Lower lobe of right lung (tissue), 2 donors: ENCODE results near the gene C20orf144. TPM values are rescaled to one million over a fixed set of nuclear protein-coding genes. Genes with fewer than 3 reads are reported as not detected.
A peak's percentile ranks its signal among the peaks of the same experiment; 100 is the strongest.

ENCODE experiments used
- ATAC-seq, 2 donors: fragments of 200-7000 bp; cut with Tn5 transposase; one replicate each; pipeline ENCODE4 v1.9.1; 2020 to 2022; ENCODE audit warnings: mild to moderate bottlenecking in 2 of 2, moderate library complexity in 2 of 2
- DNase-seq: peaks from one replicate; pipeline ENCODE4 v3.0.0-alpha.2; 2020
- H3K27ac ChIP-seq: fragments of 200-600 bp; one replicate; pipeline ENCODE4 v1.8.0; 2022
- H3K27me3 ChIP-seq: fragments of 200-600 bp; one replicate; pipeline ENCODE4 v1.8.0; 2022; ENCODE audit warnings: low read depth
- H3K36me3 ChIP-seq: fragments of 200-600 bp; one replicate; pipeline ENCODE4 v1.8.0; 2022; ENCODE audit warnings: mild to moderate bottlenecking
- H3K4me1 ChIP-seq: fragments of 200-600 bp; one replicate; pipeline ENCODE4 v1.8.0; 2022
- H3K4me3 ChIP-seq: fragments of 200-600 bp; one replicate; pipeline ENCODE4 v1.8.0; 2022; ENCODE audit warnings: mild to moderate bottlenecking
- H3K9me3 ChIP-seq: fragments of 200-600 bp; one replicate; pipeline ENCODE4 v1.8.0; 2022
- CTCF ChIP-seq: fragments of 200-600 bp; IDR thresholded peaks from one replicate; pipeline ENCODE4 v1.8.0; 2022; ENCODE audit warnings: antibody characterized with exemption, mild to moderate bottlenecking
- intact Hi-C: fragments of 100-400 bp; cut with DNase I; formaldehyde crosslinking; loops from one replicate; pipeline ENCODE4 v1.11.0; 2022
- total RNA-seq: library from RNA; stranded (reverse); fragmentation: NEBNext Ultra II Directional; extraction: Animal tissue kit (Norgen Biotek cat#: 25700); gene quantifications from one replicate; pipeline ENCODE4 v1.2.1, GENCODE V29; 2021
- donor health status: DM: no; HTN: yes; CAD: no; lungs with severe emphysema.

C20orf144 gene
- total RNA-seq, 1 donor from 2014 or later, result not detected

DNA sequence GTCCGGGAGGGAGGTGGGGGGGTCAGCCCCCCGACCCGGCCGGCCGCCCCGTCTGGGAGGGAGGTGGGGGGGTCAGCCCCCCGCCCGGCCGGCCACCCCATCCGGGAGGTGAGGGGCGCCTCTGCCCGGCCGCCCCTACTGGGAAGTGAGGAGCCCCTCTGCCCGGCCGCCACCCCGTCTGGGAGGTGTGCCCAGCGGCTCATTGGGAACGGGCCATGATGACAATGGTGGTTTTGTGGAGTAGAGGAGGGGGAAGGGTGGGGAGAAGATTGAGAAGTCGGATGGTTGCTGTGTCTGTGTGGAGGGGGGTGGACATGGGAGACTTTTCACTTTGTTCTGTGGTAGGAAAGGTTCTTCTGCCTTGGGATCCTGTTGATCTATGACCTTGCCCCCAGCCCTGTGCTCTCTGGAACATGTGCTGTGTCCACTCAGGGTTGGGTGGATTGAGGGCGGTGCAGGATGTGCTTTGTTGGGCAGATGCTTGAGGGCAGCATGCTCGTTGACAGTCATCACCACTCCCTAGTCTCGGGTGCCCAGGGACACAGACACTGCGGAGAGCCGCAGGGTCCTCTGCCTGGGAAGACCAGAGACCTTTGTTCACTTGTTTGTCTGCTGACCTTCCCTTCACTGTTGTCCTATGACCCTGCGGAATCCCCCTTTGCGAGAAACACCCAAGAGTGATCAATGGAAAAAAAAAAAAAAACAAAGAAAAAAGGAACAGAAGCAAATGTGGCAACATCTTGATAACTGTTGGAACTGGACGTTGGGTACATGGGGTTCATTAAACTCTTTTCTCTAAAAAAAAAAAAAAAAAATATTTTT, 39.7 kb downstream of the C20orf144 start:
- Histone ChIP-seq H3K36me3 (peaks cover 14% of the 10 kb centered on the region), H3K27ac (no peak overlapping the region), H3K27me3 (no peaks in the 10 kb centered on the region), H3K4me1 (no peaks in the 10 kb centered on the region), H3K9me3 (no peaks in the 10 kb centered on the region), H3K4me3 (no peak overlapping the region)
- DNase-seq (no peak), ATAC-seq (no peak)
- intact Hi-C loops, result no loop called here
- no peak for TF ChIP-seq CTCF

GRCh38 chr20:33702861-33703260, 40.7 kb downstream of the C20orf144 start:
- no peak for TF ChIP-seq CTCF
- Histone ChIP-seq H3K4me3 (no peak overlapping the region), H3K36me3 (peaks cover 24% of the 10 kb centered on the region), H3K9me3 (no peaks in the 10 kb centered on the region), H3K4me1 (no peaks in the 10 kb centered on the region), H3K27me3 (no peaks in the 10 kb centered on the region), H3K27ac (no peak overlapping the region)
- DNase-seq, result no peak
- peak; percentile 30 to 41 for ATAC-seq
- intact Hi-C loops, result no loop called here

GRCh38 chr20:33703498-33704137, 41.5 kb downstream of the C20orf144 start:
- no peak for TF ChIP-seq CTCF
- ATAC-seq, result peak in 1 of 2 donors; percentile 30
- H3K36me3 ChIP-seq, result peaks cover 28% of the 10 kb centered on the region
- H3K27me3 ChIP-seq, result no peaks in the 10 kb centered on the region
- H3K4me1 ChIP-seq, result no peaks in the 10 kb centered on the region
- H3K9me3 ChIP-seq, result no peaks in the 10 kb centered on the region
- intact Hi-C loops, result no loop called here
- no peak overlapping the region for H3K27ac ChIP-seq
- DNase-seq, result no peak
- H3K4me3 ChIP-seq, result no peak overlapping the region

DNA sequence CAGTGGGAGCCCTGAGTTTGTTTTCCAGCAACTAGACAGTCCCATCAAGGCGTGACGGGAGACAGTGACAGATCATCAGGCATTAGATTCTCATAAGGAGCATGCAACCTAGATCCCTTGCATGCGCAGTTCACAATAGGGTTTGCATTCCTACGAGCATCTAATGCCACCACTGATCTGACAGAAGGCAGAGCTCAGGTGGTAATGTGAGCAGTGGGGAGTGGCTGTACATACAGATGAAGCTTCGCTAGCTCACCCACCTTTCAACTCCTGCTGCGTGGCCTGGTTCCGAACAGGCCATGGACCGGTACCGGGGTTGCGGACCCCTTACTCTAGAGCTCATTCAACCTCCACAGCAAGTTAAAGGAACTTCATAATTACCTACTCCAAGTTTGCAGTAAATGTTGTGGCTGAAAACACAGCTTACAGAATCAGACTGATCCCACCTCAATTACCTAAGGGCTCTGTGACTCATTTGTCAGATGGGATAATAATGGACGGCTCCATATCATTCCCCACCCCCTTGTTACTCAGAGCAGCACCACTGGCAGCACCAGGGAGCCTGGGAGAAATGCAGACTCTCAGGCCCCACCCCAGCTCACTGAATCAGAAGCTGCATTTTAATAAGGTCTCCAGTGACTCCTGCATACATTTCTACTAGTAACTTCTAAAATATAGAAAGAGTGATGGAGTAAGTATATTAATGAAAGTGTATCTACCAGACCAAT, 42.2 kb downstream of the C20orf144 start:
- Histone ChIP-seq H3K4me1 (no peaks in the 10 kb centered on the region), H3K36me3 (peaks cover 28% of the 10 kb centered on the region), H3K27ac (no peak overlapping the region), H3K9me3 (no peaks in the 10 kb centered on the region), H3K4me3 (no peak overlapping the region), H3K27me3 (no peaks in the 10 kb centered on the region)
- ATAC-seq, result no peak
- intact Hi-C loops, result no loop called here
- no peak for DNase-seq
- TF ChIP-seq CTCF, result no peak

GRCh38 chr20:33707668-33708067, 45.5 kb downstream of the C20orf144 start:
- intact Hi-C loops, result no loop called here
- Histone ChIP-seq H3K36me3 (peaks cover 51% of the 10 kb centered on the region), H3K4me3 (no peak overlapping the region), H3K27me3 (no peaks in the 10 kb centered on the region), H3K27ac (no peak overlapping the region), H3K9me3 (no peaks in the 10 kb centered on the region), H3K4me1 (no peaks in the 10 kb centered on the region)
- DNase-seq, result no peak
- ATAC-seq, result no peak
- TF ChIP-seq CTCF, result no peak
